ENCODE data around the gene CBS. TPM values are rescaled to one million over a fixed set of nuclear protein-coding genes. Genes with fewer than 3 reads are reported as not detected.

Gene CBS
- total and polyA plus RNA-seq, 3 donors from 2014 or later: 5.4 to 37.2 (median 8.0) TPM

DNA sequence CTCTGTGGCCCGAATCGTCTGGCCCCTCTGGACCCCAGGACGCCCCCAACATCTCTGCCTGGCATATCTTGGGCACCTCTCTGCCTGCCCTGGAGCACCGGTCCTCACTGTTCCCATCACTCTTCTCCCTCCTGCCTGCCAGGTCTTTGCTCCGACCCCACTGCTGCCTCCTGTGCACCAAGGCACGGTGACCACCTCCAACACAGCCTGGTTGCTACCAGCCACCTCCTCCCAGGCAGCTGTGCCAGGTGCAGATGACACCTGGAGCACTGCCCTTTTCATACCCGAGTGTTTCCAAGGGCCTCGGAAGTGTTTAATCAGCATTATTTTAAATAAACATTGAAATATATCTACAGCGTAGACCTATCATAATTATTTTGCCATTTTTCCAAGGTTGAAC, 70.0 kb downstream of the CBS start:
- no peak for DNase-seq
- H3K4me3 ChIP-seq: no peak overlapping the region
- H3K9me3 ChIP-seq: no peaks in the 10 kb centered on the region
- no peaks in the 10 kb centered on the region for H3K27me3 ChIP-seq
- TF ChIP-seq POLR2A (IDR thresholded peaks at IDR 0.05): no peak
- TF ChIP-seq CTCF (IDR thresholded peaks at IDR 0.05): no peak
- no peaks in the 10 kb centered on the region for H3K36me3 ChIP-seq (ENCODE audit: low read depth, missing control alignments)
- intact Hi-C loops (cut with DNase I; ENCODE audit: low total_unique reads): no loop called here
- WGBS, 2 donors: 79 to 82% methylated on average over 9 of the region's 9 CpGs
- H3K27ac ChIP-seq: no peak overlapping the region
- peaks cover 10% of the 10 kb centered on the region for H3K4me1 ChIP-seq

GRCh38 chr21:43004926-43005325, 70.7 kb downstream of the CBS start:
- Histone ChIP-seq H3K4me3 (no peak overlapping the region), H3K36me3 (ENCODE audit: low read depth, missing control alignments) (no peaks in the 10 kb centered on the region), H3K4me1 (peaks cover 12% of the 10 kb centered on the region), H3K27me3 (no peaks in the 10 kb centered on the region), H3K9me3 (no peaks in the 10 kb centered on the region), H3K27ac (no peak overlapping the region)
- DNase-seq: no peak
- WGBS, 2 donors: 72 to 79% methylated on average over 5 to 8 of the region's 8 CpGs
- intact Hi-C loops (cut with DNase I; ENCODE audit: low total_unique reads): no loop called here
- TF ChIP-seq POLR2A (IDR thresholded peaks at IDR 0.05) (no peak), CTCF (IDR thresholded peaks at IDR 0.05) (no peak)

Other genes with a start within 250 kb of the CBS start
- gene WDR4, start 196.3 kb downstream of the CBS start, total RNA-seq: 10 to 100 TPM; 24.8 to 24.9 TPM
- gene WDR4, start 196.3 kb downstream of the CBS start, polyA plus RNA-seq (ENCODE audit: insufficient read depth, low read depth, low replicate concordance): 14.2 TPM
- 10 to 100 TPM; 37.8 to 53.3 TPM for gene NDUFV3, start 182.5 kb downstream of the CBS start, total RNA-seq
- gene NDUFV3, start 182.5 kb downstream of the CBS start, polyA plus RNA-seq (ENCODE audit: insufficient read depth, low read depth, low replicate concordance): 35.2 TPM
- gene ERVH48-1, start 150.2 kb downstream of the CBS start, total RNA-seq: under 1 TPM; 0.25 to 0.47 TPM
- 0.24 TPM for gene ERVH48-1, start 150.2 kb downstream of the CBS start, polyA plus RNA-seq (ENCODE audit: insufficient read depth, low read depth, low replicate concordance)
- gene PKNOX1, start 101.3 kb downstream of the CBS start, total RNA-seq: 10 to 100 TPM; 22.1 to 38.8 TPM
- gene PKNOX1, start 101.3 kb downstream of the CBS start, polyA plus RNA-seq (ENCODE audit: insufficient read depth, low read depth, low replicate concordance): 82.5 TPM
- gene U2AF1, start 31.7 kb upstream of the CBS start, total RNA-seq: 10 to 100 TPM; 57.2 to 84.3 TPM
- 106 TPM for gene U2AF1, start 31.7 kb upstream of the CBS start, polyA plus RNA-seq (ENCODE audit: insufficient read depth, low read depth, low replicate concordance)
- under 1 TPM in 1 of 2 donors, not detected in 1; 0.31 TPM for gene CRYAA, start 93.2 kb upstream of the CBS start, total RNA-seq
- not detected for gene CRYAA, start 93.2 kb upstream of the CBS start, polyA plus RNA-seq (ENCODE audit: insufficient read depth, low read depth, low replicate concordance)

Measured in testis (tissue), 3 donors.